Measurements from ENCODE around the gene SIAH2.

GRCh38 chr3:150757768-150758167 is 5.2 kb downstream of the SIAH2 start:
- no peak for TF ChIP-seq POLR2AphosphoS5 (IDR thresholded peaks at IDR 0.05; ENCODE audit: low read depth, low read length)
- no peak for TF ChIP-seq TAF1 (IDR thresholded peaks at IDR 0.05; ENCODE audit: low read depth, low read length)
- TF ChIP-seq POLR2A (IDR thresholded peaks at IDR 0.05; ENCODE audit: low read depth, low read length): no peak
- no peak for TF ChIP-seq SPI1 (IDR thresholded peaks at IDR 0.05; ENCODE audit: low read depth, low read length)
